LNCaP clone FGC (cell line): ENCODE data around the gene HIC1.

Experiments
- DNase-seq: peaks from one replicate; pipeline ENCODE4 v3.0.0-alpha.2; 2011; ENCODE audit warnings: low read depth
- H3K4me3 ChIP-seq: 2 replicates; pipeline ENCODE4 v1.5.1; 2011; ENCODE audit warnings: mild to moderate bottlenecking, low read depth, low read length, control low read depth
- TF ChIP-seq, protein P1 (sequence below): IDR thresholded peaks from 2 replicates; pipeline ENCODE4 v1.5.1; 2012; ENCODE audit warnings: mild to moderate bottlenecking; ENCODE audit not compliant: control insufficient read depth, insufficient read depth; ENCODE audit errors: extremely low read depth

The HIC1 gene

DNA sequence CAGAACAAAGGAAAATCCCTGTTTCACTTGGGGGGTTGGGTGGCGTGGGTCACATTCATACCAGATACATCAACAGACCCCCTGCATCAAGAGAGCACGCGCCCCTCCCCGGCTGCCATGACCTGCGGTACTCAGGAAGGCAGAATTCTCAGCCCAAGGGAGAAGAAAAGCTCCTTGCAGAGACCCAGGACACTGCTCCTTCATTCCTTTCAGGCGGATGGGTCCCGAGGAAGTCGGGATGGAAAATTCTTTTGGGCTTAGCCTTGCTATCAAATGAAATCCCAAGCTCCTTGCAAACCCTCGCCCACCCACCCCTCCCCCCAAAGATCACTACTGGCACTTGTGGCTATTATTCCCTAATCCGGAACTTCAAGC, 40.6 kb downstream of the HIC1 start:
- no peak for DNase-seq
- H3K4me3 ChIP-seq: no peak overlapping the region
- TF ChIP-seq, protein P1, sequence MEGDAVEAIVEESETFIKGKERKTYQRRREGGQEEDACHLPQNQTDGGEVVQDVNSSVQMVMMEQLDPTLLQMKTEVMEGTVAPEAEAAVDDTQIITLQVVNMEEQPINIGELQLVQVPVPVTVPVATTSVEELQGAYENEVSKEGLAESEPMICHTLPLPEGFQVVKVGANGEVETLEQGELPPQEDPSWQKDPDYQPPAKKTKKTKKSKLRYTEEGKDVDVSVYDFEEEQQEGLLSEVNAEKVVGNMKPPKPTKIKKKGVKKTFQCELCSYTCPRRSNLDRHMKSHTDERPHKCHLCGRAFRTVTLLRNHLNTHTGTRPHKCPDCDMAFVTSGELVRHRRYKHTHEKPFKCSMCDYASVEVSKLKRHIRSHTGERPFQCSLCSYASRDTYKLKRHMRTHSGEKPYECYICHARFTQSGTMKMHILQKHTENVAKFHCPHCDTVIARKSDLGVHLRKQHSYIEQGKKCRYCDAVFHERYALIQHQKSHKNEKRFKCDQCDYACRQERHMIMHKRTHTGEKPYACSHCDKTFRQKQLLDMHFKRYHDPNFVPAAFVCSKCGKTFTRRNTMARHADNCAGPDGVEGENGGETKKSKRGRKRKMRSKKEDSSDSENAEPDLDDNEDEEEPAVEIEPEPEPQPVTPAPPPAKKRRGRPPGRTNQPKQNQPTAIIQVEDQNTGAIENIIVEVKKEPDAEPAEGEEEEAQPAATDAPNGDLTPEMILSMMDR: no peak

DNA sequence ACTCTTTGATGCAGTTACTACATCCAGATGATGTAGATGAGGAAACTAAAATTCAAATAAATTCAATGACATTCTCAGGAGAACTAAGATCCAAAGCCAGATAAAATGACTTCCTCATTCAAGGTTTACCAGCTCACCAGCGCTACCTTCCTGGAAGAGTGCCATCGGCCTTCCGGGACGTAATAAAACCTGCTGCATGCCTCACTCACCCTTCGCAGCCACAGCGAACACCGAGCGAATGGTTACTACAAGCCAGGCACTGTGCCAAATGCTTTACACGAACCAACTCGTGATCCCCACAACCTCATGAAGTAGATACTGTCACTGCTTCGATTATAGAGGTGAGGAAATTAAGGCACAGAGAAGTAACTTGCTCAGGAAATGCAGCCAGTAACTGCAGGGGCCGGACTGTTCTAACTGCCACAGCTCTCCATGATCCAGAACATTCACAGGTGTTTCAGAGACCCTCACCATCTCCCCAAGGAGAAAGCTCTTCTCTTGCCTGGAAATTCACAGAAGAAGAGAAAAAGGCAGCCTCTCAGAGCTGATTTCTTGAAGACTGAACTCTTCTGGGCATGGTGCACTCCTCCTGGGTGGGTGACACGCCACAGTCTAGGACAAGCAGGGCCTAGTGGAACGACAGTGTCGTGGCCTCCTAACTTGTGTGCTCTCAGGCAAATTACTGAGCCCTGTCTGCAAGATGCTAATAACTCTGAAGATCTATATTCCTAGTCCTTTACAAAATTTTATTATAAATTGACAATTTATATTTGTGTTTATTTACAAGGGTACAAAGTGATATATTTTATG, 46.8 kb downstream of the HIC1 start:
- DNase-seq: peak; percentile 96
- H3K4me3 ChIP-seq: no peak overlapping the region
- TF ChIP-seq, protein P1: no peak

DNA sequence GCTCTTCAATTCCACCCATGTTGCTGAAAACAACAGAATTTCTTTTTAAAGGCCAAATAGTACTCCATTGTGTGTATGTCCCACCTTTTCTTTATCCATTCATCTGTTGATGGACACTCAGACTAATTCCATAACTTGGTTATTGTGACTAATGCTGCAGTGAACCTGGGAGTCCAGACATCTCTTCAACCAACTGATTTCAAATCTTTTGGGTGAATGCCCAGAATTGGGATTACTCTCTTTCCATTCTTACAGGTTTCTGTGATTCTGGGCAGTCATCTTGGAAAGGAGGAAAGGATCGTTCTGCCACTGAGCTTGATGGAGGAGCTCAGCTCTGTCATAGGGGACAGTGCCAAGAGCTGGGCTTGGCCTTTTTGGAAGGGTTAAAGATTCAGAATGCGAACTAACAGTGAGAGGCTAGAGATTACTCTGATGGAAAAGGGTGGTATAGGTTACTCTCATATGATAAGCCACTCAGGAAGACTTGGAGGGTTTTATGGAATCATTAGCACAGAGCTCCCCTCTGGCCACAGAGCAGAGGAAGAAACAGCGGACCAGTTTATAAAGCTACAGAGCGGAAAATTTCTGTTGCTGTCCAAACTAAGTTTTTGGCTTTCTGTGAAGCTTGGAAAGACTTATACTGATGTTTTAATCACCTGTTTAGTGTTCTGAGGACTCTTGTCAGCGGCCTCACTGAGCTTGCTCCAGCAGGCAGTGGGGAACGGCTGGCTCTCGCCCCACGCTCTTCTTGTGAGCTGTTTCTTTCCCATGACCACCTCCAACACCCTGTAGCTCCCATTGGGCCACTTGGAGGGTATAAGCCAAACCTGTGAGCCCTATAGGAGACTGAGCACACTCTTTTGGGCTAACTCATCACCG, 48.3 kb downstream of the HIC1 start:
- DNase-seq: no peak
- TF ChIP-seq, protein P1: no peak
- H3K4me3 ChIP-seq: no peak overlapping the region

DNA sequence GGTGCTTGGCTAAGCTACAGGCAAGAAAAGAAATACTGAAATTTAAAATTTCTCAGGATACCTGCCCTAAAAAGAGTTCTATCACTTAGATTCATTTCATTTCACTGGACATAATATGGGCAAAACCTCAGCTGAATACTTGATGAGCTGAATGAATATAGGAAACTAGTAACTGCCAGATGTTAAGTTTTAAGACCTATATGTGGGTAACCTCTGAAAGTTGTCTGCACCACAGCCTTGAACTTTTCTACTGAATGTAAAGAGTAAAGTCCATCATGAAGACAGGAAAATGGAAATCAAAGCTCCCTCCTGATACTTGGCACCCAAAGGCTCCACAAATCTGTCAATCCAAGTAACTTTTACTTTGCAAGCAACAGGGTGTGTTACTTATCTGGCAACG, 50.8 kb downstream of the HIC1 start:
- no peak overlapping the region for H3K4me3 ChIP-seq
- TF ChIP-seq, protein P1: no peak

DNA sequence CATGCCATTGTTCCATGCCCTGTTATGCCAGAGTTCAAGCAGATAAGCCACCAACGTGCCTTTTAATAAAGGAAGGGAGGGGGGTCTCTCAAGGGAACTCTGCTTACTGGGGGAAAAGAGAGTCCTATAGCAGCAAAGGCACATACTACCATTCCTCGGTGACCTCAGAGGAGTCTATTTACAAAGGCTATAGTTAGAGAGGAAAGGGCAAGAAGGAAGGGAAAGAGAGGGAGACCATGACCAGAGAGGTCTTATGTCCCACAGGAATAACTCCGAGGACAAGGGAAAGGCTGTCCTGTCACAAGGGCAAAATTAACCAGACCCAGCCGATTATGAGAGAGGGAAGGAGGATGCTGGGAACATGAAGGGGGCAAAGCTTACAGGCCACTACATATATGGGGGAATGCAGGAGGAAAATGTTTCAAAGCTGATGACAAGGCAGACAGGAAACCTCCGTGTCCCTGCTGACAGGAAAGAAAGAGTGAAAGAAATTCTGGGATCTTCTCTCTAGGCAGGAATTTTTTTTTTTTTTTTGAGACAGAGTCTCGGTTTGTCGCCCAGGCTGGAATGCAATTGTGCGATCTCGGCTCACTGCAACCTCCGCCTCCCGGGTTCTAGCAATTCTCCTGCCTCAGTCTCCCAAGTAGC, 51.5 kb downstream of the HIC1 start:
- H3K4me3 ChIP-seq: no peak overlapping the region
- TF ChIP-seq, protein P1: no peak
- DNase-seq: no peak

More for the DNA sequence above, 50.8 kb downstream of the HIC1 start:
- no peak for DNase-seq

DNA sequence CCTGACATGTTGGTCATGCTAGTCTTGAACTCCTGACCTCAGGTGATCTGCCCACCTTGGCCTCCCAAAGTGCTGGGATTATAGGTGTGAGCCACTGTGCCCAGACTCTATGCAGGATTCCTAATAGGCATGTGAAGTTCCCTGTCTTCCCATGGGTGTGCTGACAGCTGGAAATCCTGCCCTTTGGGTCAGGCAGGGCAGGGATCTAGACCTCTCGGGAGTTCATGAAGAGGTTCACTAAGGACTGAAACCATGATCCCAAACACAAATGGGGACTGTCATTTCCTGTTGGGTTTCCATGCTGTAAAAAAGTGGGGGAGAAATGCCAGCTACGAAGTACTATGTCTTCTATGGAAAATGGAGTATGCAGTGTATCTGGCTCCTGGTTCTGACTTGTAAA, 52.1 kb downstream of the HIC1 start:
- TF ChIP-seq, protein P1: no peak
- no peak overlapping the region for H3K4me3 ChIP-seq
- DNase-seq: no peak
